SJCRH30 (cell line): Measurements from ENCODE around the gene SPOCK3. TPM values are rescaled to one million over a fixed set of nuclear protein-coding genes. Genes with fewer than 3 reads are reported as not detected.
"Not testable (repeated sequence)": the region's sequence is repeated elsewhere in the genome, so short reads cannot be mapped to it uniquely, and the experiment has no call there.

Source experiments
- DNase-seq, 2 experiments: peaks; one replicate each; pipeline ENCODE4 v3.0.0-alpha.2; 2015 to 2020
- H3K27ac ChIP-seq: fragments of 250-450 bp; sonication (Bioruptor Pico); 2 replicates; pipeline ENCODE4 v1.5.1; 2020; ENCODE audit warnings: mild to moderate bottlenecking, moderate library complexity
- H3K27me3 ChIP-seq: fragments of 250-450 bp; sonication (Bioruptor Pico); 2 replicates; pipeline ENCODE4 v1.5.1; 2020; ENCODE audit warnings: mild to moderate bottlenecking, moderate library complexity
- H3K36me3 ChIP-seq: fragments of 250-450 bp; sonication (Bioruptor Pico); 2 replicates; pipeline ENCODE4 v1.5.1; 2020; ENCODE audit warnings: mild to moderate bottlenecking, moderate library complexity
- H3K4me1 ChIP-seq: fragments of 250-450 bp; sonication (Bioruptor Pico); 2 replicates; pipeline ENCODE4 v1.5.1; 2020; ENCODE audit warnings: mild to moderate bottlenecking, moderate library complexity
- H3K4me3 ChIP-seq: fragments of 250-450 bp; sonication (Bioruptor Pico); 2 replicates; pipeline ENCODE4 v1.5.1; 2020; ENCODE audit warnings: mild to moderate bottlenecking, moderate library complexity
- H3K9me3 ChIP-seq: fragments of 250-450 bp; sonication (Bioruptor Pico); replicated peaks from 2 replicates; pipeline ENCODE4 v1.5.1; 2020; ENCODE audit warnings: mild to moderate bottlenecking, moderate library complexity
- total RNA-seq: library from RNA; depleted of rRNA; stranded (reverse); fragments of >200 nt; shearing (Covaris generic); gene quantifications from 2 replicates; pipeline ENCODE4 v1.2.3, GENCODE V29; 2014

The SPOCK3 gene
- total RNA-seq, 1 experiment from 2014 or later: 91.6 TPM

- no peak for DNase-seq
- Histone ChIP-seq H3K4me1 (no peaks in the 10 kb centered on the region), H3K4me3 (no peak overlapping the region), H3K27ac (no peak overlapping the region), H3K9me3 (no peaks in the 10 kb centered on the region), H3K27me3 (no peaks in the 10 kb centered on the region), H3K36me3 (no peaks in the 10 kb centered on the region)
These were observed 510.7 kb downstream of the SPOCK3 start for GRCh38 chr4:166723532-166724140.

GRCh38 chr4:166715748-166716713 lies 518.3 kb downstream of the SPOCK3 start:
- H3K4me1 ChIP-seq, H3K36me3 ChIP-seq, DNase-seq, H3K27me3 ChIP-seq, H3K27ac ChIP-seq, H3K4me3 ChIP-seq, H3K9me3 ChIP-seq: not testable (repeated sequence)

- H3K4me3 ChIP-seq: no peak overlapping the region
- no peaks in the 10 kb centered on the region for H3K27me3 ChIP-seq
- H3K4me1 ChIP-seq: no peaks in the 10 kb centered on the region
- H3K9me3 ChIP-seq: no peaks in the 10 kb centered on the region
- H3K36me3 ChIP-seq: no peaks in the 10 kb centered on the region
- no peak overlapping the region for H3K27ac ChIP-seq
- no peak for DNase-seq
These were observed 533.7 kb downstream of the SPOCK3 start for GRCh38 chr4:166700592-166700991.

GRCh38 chr4:166688835-166689234 lies 545.5 kb downstream of the SPOCK3 start:
- Histone ChIP-seq H3K9me3 (no peaks in the 10 kb centered on the region), H3K4me3 (no peak overlapping the region), H3K4me1 (peaks cover 13% of the 10 kb centered on the region), H3K27ac (no peak overlapping the region), H3K36me3 (no peaks in the 10 kb centered on the region), H3K27me3 (no peaks in the 10 kb centered on the region)
- DNase-seq: no peak

GRCh38 chr4:166687828-166688227 lies 546.5 kb downstream of the SPOCK3 start:
- no peak overlapping the region for H3K4me3 ChIP-seq
- H3K36me3 ChIP-seq: no peaks in the 10 kb centered on the region
- DNase-seq: no peak
- no peak overlapping the region for H3K27ac ChIP-seq
- no peaks in the 10 kb centered on the region for H3K9me3 ChIP-seq
- H3K27me3 ChIP-seq: no peaks in the 10 kb centered on the region
- H3K4me1 ChIP-seq: peaks cover 13% of the 10 kb centered on the region
